Measurements from ENCODE around the gene MEAF6. TPM values are rescaled to one million over a fixed set of nuclear protein-coding genes. Genes with fewer than 3 reads are reported as not detected.
A peak's percentile ranks its signal among the peaks of the same experiment; 100 is the strongest.

MEAF6 gene
- total and polyA plus RNA-seq, 2 of the 4 experiments (the other 2 are of a cell fraction) = 36.2 to 40.7 TPM

GRCh38 chr1:37515185-37516034, 844 bp upstream of the MEAF6 start (continued):
- TF ChIP-seq RAD21 (IDR thresholded peaks at IDR 0.05; ENCODE audit: low read length) (no peak), CEBPB (IDR thresholded peaks at IDR 0.05; ENCODE audit: low read depth, low read length) (no peak), CHD1 (IDR thresholded peaks at IDR 0.05; ENCODE audit: low read depth, low read length) (no peak)

GRCh38 chr1:37513795-37514349, 694 bp downstream of the MEAF6 start:
- 0% methylated on average over 10 of the region's 26 CpGs; no CpG with 5 or more reads in 1 of the 2 experiments for WGBS, 2 experiments (ENCODE audit: extremely low coverage in 2 of 2, insufficient read length in 1 of 2)
- H4K8ac ChIP-seq (ENCODE audit: low read depth in 2 of 2, low read length in 2 of 2) = no peak overlapping the region; a peak in 1 of 4 replicates
- no peaks in the 10 kb centered on the region for H3K27me3 ChIP-seq (ENCODE audit: control insufficient read depth, insufficient read depth, low read length)
- H3K4ac ChIP-seq (ENCODE audit: low read depth, low read length) = peak overlapping the region; percentile 15
- H3K9ac ChIP-seq (ENCODE audit: low read depth, low read length) = peak overlapping the region; percentile 63
- H3K14ac ChIP-seq (replicated peaks; ENCODE audit: low read depth, low read length) = peak overlapping the region; percentile 54; the same call in 1 of the 2 replicates
- ChIA-PET CTCF (interaction anchor here (0.6 to 1.5 kb wide), 6 partner anchors 11 to 1331 kb away, joined by 3 to 10 read pairs (median 6); no protein-coding TSS in a partner anchor), POLR2A (ENCODE audit: unreplicated experiment) (no interaction called here)
- 0 out of 2 replicates have a peak overlapping the region, but pooled peaks have one; percentile 47 for H2AK5ac ChIP-seq (ENCODE audit: low read depth, low read length)
- H4K5ac ChIP-seq (ENCODE audit: low read depth, low read length) = no peak overlapping the region
- DNase-seq = no peak
- H2BK15ac ChIP-seq (ENCODE audit: low read depth, low read length) = no peak overlapping the region
- H3K18ac ChIP-seq (ENCODE audit: low read depth, low read length) = no peak overlapping the region
- H2AK9ac ChIP-seq (replicated peaks; ENCODE audit: low read depth, low read length, poor library complexity) = peak overlapping the region; percentile 35
- H3K4me3 ChIP-seq (ENCODE audit: insufficient read depth, low read depth, low read length) = peak overlapping the region; percentile 71
- no peaks in the 10 kb centered on the region; the same call in 1 of the 2 replicates for H3K9me1 ChIP-seq (ENCODE audit: insufficient read depth, low read length)
- in situ Hi-C loops (cut with MboI; ENCODE audit: low sequenced_read_pairs) = no loop called here
- no peak overlapping the region for H2BK20ac ChIP-seq (ENCODE audit: low read depth, low read length)
- H3K36me3 ChIP-seq (ENCODE audit: control insufficient read depth, insufficient read depth, low read length) = peaks cover 12% of the 10 kb centered on the region
- peaks cover 15 to 25% of the 10 kb centered on the region in 2 experiments for H3K79me1 ChIP-seq (ENCODE audit: low read depth in 1 of 2, low read length in 2 of 2)
- no peak overlapping the region for H4K91ac ChIP-seq (ENCODE audit: insufficient read depth, low read depth, low read length)
- peak overlapping the region; percentile 99 for H2AFZ ChIP-seq (replicated peaks; ENCODE audit: low read length, poor library complexity)
- BruUV-seq (replicated peaks) = no TSS peak
- no peak overlapping the region for H2BK5ac ChIP-seq (ENCODE audit: low read depth, low read length, poor library complexity, severe bottlenecking)
- H4K20me1 ChIP-seq (ENCODE audit: insufficient read depth, low read length) = peaks cover 8% of the 10 kb centered on the region; the same call in 1 of the 2 replicates
- peaks cover 2% of the 10 kb centered on the region; the same call in 1 of the 2 replicates for H3K4me1 ChIP-seq (ENCODE audit: control insufficient read depth, insufficient read depth, low read length)
- dilution Hi-C loops (cut with HindIII; ENCODE audit: low sequenced_read_pairs, unreplicated experiment) = no loop called here
- H3K27ac ChIP-seq (ENCODE audit: insufficient read depth, low read length) = peak overlapping the region; percentile 80
- intact Hi-C loops (cut with micrococcal nuclease) = loop anchor here (2.0 kb wide), 3 partner anchors 21 to 169 kb away; no protein-coding TSS in a partner anchor
- H3K56ac ChIP-seq (ENCODE audit: extremely low read depth, insufficient read depth, low read length) = 0 out of 2 replicates have a peak overlapping the region, but pooled peaks have one; percentile 4
- peak overlapping the region; percentile 71 for H3K23ac ChIP-seq (ENCODE audit: low read depth, low read length)
- ATAC-seq (ENCODE audit: low read depth) = no peak; the same call in 1 of the 2 replicates
- H3K9me3 ChIP-seq (ENCODE audit: control insufficient read depth, insufficient read depth, low read length) = no peaks in the 10 kb centered on the region
- H2BK120ac ChIP-seq (ENCODE audit: low read depth, low read length) = no peak overlapping the region
- H3K4me2 ChIP-seq (ENCODE audit: low read depth, low read length) = peak overlapping the region; percentile 88
- TF ChIP-seq POLR2A (IDR thresholded peaks at IDR 0.05; ENCODE audit: low read depth, low read length) (no peak), MAFK (IDR thresholded peaks at IDR 0.05; ENCODE audit: low read depth, low read length) (no peak), RAD21 (IDR thresholded peaks at IDR 0.05; ENCODE audit: low read length) (no peak), ELK1 (IDR thresholded peaks at IDR 0.05; ENCODE audit: borderline replicate concordance, low read depth, low read length) (no peak), MAZ (IDR thresholded peaks at IDR 0.05; ENCODE audit: borderline replicate concordance, low read depth, low read length) (no peak), FOS (IDR thresholded peaks at IDR 0.05; ENCODE audit: low read depth, low read length) (no peak), CEBPB (IDR thresholded peaks at IDR 0.05; ENCODE audit: low read depth, low read length) (no peak), CTCF (conservative IDR thresholded peaks at IDR 0.05; ENCODE audit: low read depth, low read length) (no peak), SMC3 (IDR thresholded peaks at IDR 0.05; ENCODE audit: low read depth, low read length) (no peak)
